ENCODE measurements around the gene KLHL15.

Gene KLHL15

DNA sequence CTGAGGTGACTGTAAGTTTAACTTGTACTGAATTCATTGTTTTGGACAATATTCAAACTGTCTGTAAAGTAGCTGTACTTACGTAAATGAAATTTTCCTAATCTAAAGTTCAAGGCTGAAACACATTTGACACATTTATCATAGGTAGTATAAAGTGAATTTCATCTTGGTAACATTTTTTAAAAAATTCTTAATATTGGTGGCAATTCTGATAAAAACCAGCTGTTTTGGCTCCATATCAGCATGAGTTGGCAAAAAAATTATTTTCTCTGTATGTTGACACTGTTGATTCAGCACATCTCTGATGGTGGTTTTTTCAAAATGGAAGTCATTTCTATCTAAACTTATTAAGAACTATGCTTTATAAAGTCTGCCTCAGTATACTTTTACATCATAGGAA lies 88.3 kb downstream of the KLHL15 start:
- no peak for TF ChIP-seq CTCF (conservative IDR thresholded peaks at IDR 0.05; ENCODE audit: control insufficient read depth, insufficient read depth, low read depth, low read length)
- H3K4me3 ChIP-seq (ENCODE audit: control insufficient read depth, low read depth, low read length) = no peak overlapping the region
- DNase-seq (ENCODE audit: low read depth) = peak; percentile 51

DNA sequence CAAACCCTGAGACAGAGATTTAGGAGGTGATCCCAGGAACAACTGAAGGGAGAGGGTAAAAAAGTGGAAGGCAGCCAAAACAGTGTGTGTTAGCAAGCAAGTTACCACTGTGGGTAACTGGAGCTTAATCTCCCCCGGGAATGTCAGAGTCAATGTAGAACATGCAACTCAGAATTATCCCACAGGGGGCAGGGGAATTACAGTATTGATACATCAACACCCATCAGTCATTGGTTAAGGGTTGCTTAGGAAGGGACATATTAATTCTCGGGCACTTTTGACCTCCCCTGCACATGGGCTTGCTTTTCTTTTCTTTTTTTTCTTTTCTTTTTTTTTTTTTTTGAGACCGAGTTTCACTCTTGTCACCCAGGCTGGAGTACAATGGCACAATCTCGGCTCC lies 89.9 kb downstream of the KLHL15 start:
- peak; percentile 50 for DNase-seq (ENCODE audit: low read depth)
- H3K4me3 ChIP-seq (ENCODE audit: control insufficient read depth, low read depth, low read length) = no peak overlapping the region
- no peak for TF ChIP-seq CTCF (conservative IDR thresholded peaks at IDR 0.05; ENCODE audit: control insufficient read depth, insufficient read depth, low read depth, low read length)

- no peak for TF ChIP-seq CTCF (conservative IDR thresholded peaks at IDR 0.05; ENCODE audit: control insufficient read depth, insufficient read depth, low read depth, low read length)
- no peak for DNase-seq (ENCODE audit: low read depth)
Observed at GRCh38 chrX:23936180-23936579, 90.8 kb downstream of the KLHL15 start.

DNA sequence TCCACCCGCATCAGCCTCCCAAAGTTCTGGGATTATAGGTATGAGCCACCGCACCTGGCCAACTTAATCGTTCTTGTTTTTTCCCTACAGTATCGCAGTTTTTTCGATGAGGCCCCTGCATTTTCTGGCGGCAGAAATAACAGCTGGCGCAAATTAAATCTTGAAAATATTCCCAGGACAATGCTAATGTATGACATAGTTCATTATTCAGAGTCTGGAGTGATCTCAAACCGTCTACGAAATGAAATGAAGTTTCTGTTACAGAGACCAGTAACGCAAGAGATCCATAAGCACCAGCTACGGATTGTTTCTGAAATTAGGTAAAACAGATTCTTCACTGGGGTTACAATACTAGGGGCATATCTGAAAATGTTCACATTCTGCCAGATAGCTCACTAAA lies 91.9 kb downstream of the KLHL15 start:
- H3K4me3 ChIP-seq (ENCODE audit: control insufficient read depth, low read depth, low read length) = peak overlapping the region; percentile 1
- DNase-seq (ENCODE audit: low read depth) = peak; percentile 66
- TF ChIP-seq CTCF (conservative IDR thresholded peaks at IDR 0.05; ENCODE audit: control insufficient read depth, insufficient read depth, low read depth, low read length) = no peak

More at GRCh38 chrX:23936180-23936579, 90.8 kb downstream of the KLHL15 start:
- no peak overlapping the region for H3K4me3 ChIP-seq (ENCODE audit: control insufficient read depth, low read depth, low read length)

Measured in fibroblast of mammary gland (primary cell).